ENCODE results near the gene CDK16. TPM values are rescaled to one million over a fixed set of nuclear protein-coding genes. Genes with fewer than 3 reads are reported as not detected.

CDK16 gene
- total RNA-seq, 2 experiments from 2014 or later, result 49.9 to 51.3 TPM

DNA sequence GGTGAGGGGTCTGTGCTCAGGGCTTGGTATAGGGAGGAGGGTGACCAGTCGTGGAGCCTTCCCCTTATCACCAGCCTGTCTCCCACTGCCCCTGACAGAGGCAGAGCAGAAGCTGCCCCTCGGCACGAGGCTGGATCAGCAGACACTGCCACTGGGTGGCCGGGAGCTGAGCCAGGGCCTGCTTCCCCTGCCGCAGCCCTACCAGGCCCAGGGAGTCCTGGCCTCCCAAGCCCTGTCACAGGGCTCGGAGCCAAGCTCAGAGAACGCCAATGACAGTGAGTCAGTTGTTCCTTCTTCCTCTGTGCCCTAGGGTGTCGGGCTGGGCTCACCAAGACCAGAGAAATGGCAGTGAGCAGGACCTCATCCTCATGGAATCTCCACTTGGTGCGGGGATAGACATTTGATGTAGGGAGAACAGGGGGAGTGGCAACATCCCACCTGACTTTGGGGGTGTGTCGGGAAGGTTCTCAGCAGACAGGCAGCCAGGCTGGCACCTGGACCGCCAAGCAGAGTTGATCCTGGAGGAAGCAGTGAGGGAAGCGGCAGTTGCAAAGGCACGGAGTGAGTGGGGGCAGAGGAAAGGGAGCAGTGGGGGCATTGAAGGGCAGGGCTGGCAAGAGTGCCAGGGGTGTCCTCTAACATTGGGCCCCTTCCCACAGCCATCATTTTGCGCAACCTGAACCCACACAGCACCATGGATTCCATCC is 39.1 kb upstream of the CDK16 start:
- no peak overlapping the region for H3K27ac Mint-ChIP-seq
- no peak overlapping the region for H3K4me3 Mint-ChIP-seq
- DNase-seq, result no peak
- no peaks in the 10 kb centered on the region for H3K27me3 Mint-ChIP-seq
- no peaks in the 10 kb centered on the region for H3K4me1 Mint-ChIP-seq
- H3K36me3 Mint-ChIP-seq, result peaks cover 11% of the 10 kb centered on the region
- no peaks in the 10 kb centered on the region for H3K9me3 Mint-ChIP-seq

- peaks cover 11% of the 10 kb centered on the region for H3K36me3 Mint-ChIP-seq
- H3K4me3 Mint-ChIP-seq, result no peak overlapping the region
- H3K27me3 Mint-ChIP-seq, result no peaks in the 10 kb centered on the region
Observed at GRCh38 chrX:47179928-47180255, 38.6 kb upstream of the CDK16 start.

GRCh38 chrX:47180346-47180745 is 38.1 kb upstream of the CDK16 start:
- DNase-seq, result no peak
- no peaks in the 10 kb centered on the region for H3K4me1 Mint-ChIP-seq
- H3K27me3 Mint-ChIP-seq, result no peaks in the 10 kb centered on the region
- H3K9me3 Mint-ChIP-seq, result no peaks in the 10 kb centered on the region
- H3K27ac Mint-ChIP-seq, result no peak overlapping the region
- H3K4me3 Mint-ChIP-seq, result no peak overlapping the region
- peaks cover 11% of the 10 kb centered on the region for H3K36me3 Mint-ChIP-seq

More at GRCh38 chrX:47179928-47180255, 38.6 kb upstream of the CDK16 start:
- no peak for DNase-seq
- no peaks in the 10 kb centered on the region for H3K4me1 Mint-ChIP-seq
- no peaks in the 10 kb centered on the region for H3K9me3 Mint-ChIP-seq
- no peak overlapping the region for H3K27ac Mint-ChIP-seq

DNA sequence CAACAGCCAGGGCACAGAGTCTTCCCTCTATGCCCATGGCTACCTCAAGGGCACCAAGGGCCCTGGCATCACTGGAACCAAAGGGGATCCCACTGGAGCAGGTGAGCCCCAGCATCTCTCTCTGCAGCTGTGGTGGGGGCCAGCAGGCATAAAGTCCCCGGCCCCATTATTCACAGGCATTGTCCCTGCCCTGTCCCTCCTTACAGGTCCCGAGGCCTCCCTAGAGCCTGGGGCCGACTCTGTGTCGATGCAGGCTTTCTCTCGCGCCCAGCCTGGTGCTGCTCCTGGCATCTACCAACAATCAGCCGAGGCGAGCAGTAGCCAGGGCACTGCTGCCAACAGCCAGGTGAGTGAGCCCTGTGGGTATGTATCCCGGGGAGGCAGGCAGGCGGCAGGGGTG is 37.2 kb upstream of the CDK16 start:
- Mint-ChIP-seq H3K36me3 (peaks cover 10% of the 10 kb centered on the region), H3K27ac (no peak overlapping the region), H3K27me3 (no peaks in the 10 kb centered on the region), H3K4me3 (no peak overlapping the region), H3K9me3 (no peaks in the 10 kb centered on the region), H3K4me1 (no peaks in the 10 kb centered on the region)
- no peak for DNase-seq

DNA sequence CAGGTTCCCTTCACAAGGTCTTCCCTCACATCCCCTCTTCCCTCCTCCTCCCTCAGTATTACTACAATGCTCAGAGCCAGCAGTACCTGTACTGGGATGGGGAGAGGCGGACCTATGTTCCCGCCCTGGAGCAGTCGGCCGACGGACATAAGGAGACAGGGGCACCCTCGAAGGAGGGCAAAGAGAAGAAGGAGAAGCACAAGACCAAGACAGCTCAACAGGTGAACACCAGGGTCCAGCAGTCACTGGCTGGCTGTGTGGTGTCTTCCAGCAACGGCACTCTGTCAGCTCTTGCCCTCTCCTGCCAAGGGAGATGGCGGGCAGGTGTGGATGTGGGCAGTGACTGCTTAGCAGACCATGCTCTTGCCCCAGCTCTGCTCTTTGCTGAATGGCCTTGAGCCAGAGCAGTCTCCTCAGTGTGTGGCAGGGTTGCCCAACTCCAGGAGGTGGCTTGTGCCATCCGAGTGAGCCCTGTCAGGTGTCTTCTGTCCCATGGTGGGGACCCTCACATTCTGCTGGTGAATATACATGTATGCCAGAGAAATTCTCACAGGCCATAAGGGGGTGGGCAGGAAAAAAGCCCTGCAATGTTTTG is 36.3 kb upstream of the CDK16 start:
- H3K36me3 Mint-ChIP-seq, result peaks cover 11% of the 10 kb centered on the region
- H3K27ac Mint-ChIP-seq, result peak overlapping the region; percentile 38
- H3K4me1 Mint-ChIP-seq, result no peaks in the 10 kb centered on the region

DNA sequence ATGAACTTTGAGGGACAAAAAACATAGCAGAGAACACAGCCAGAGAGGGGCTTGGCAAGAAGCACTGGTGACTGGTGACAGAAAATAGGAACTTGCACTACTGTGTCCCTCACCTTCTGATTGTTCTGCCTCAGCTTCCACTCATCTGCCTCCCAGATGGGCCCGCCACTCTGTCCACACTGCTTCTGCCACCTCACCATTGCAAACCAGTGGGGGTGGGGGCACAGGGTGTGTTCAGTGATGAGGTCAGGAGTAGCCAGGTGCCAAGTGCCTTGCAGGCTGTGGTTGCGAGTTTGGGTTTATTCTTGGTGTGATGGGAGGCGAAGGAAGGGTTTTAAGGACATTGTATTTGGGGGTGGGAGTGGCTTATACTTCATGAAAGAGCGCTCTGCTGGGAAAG is 34.0 kb upstream of the CDK16 start:
- Mint-ChIP-seq H3K4me3 (no peak overlapping the region), H3K27me3 (no peaks in the 10 kb centered on the region), H3K27ac (no peak overlapping the region), H3K4me1 (peaks cover 12% of the 10 kb centered on the region), H3K36me3 (peaks cover 7% of the 10 kb centered on the region), H3K9me3 (no peaks in the 10 kb centered on the region)
- DNase-seq, result no peak

More for the DNA sequence above, 36.3 kb upstream of the CDK16 start:
- H3K27me3 Mint-ChIP-seq, result no peaks in the 10 kb centered on the region
- no peak overlapping the region for H3K4me3 Mint-ChIP-seq
- DNase-seq, result no peak
- H3K9me3 Mint-ChIP-seq, result no peaks in the 10 kb centered on the region

- Mint-ChIP-seq H3K4me3 (no peak overlapping the region), H3K4me1 (peaks cover 12% of the 10 kb centered on the region), H3K9me3 (no peaks in the 10 kb centered on the region), H3K27ac (no peak overlapping the region), H3K36me3 (peaks cover 7% of the 10 kb centered on the region), H3K27me3 (no peaks in the 10 kb centered on the region)
- DNase-seq, result no peak
Observed at GRCh38 chrX:47185241-47185640, 33.2 kb upstream of the CDK16 start.

DNA sequence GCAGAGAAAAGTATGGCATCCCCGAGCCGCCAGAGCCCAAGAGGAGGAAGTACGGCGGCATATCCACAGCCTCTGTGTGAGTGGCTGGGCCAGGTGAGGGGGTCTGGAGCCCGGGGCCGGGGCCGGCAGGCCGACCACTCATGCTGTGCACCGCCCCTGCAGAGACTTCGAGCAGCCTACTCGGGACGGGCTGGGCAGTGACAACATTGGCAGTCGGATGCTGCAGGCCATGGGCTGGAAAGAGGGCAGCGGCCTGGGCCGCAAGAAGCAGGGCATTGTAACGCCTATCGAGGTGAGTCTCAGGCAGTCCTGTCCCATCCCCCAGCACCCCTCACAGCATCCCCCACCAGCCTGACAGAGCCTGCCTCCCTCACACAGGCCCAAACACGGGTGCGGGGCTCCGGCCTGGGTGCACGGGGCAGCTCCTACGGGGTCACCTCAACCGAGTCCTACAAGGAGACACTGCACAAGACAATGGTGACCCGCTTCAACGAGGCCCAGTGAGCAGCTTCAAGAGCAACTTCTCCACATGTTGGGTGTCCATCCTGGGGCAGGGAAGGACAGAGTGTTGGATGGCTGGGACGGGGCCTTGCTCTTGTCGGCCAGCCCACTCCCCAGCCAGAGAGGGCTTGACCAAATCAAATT is 32.3 kb upstream of the CDK16 start:
- Mint-ChIP-seq H3K27me3 (no peaks in the 10 kb centered on the region), H3K27ac (no peak overlapping the region)

GRCh38 chrX:47187106-47187677 is 31.3 kb upstream of the CDK16 start:
- H3K9me3 Mint-ChIP-seq, result no peaks in the 10 kb centered on the region
- H3K36me3 Mint-ChIP-seq, result peaks cover 7% of the 10 kb centered on the region
- no peaks in the 10 kb centered on the region for H3K27me3 Mint-ChIP-seq

More for the DNA sequence above, 32.3 kb upstream of the CDK16 start:
- Mint-ChIP-seq H3K4me3 (no peak overlapping the region), H3K36me3 (peaks cover 7% of the 10 kb centered on the region), H3K9me3 (no peaks in the 10 kb centered on the region), H3K4me1 (peaks cover 15% of the 10 kb centered on the region)
- DNase-seq, result no peak

DNA sequence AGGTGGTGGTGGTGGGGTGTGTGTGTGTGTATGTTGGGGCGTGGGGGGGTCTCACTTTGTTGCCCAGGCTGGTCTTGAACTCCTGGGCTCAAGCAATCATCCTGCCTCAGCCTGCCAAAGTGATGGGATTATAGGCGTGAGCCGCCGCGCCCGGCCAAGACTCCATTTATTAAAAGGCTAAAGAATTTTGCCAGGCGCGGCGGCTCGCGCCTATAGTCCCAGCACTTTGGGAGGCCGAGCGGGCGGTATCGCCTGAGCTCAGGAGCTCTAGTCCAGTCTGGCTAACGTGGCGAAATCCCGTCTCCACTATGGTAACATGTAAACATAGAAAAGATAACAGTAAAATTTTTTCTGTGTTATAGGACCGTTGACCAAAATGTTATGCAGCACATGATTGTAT is 28.6 kb upstream of the CDK16 start:
- no peaks in the 10 kb centered on the region for H3K9me3 Mint-ChIP-seq
- peaks cover 32% of the 10 kb centered on the region for H3K4me1 Mint-ChIP-seq
- H3K27me3 Mint-ChIP-seq, result no peaks in the 10 kb centered on the region
- DNase-seq, result no peak
- no peak overlapping the region for H3K4me3 Mint-ChIP-seq
- H3K27ac Mint-ChIP-seq, result no peak overlapping the region
- H3K36me3 Mint-ChIP-seq, result peaks cover 17% of the 10 kb centered on the region

More at GRCh38 chrX:47187106-47187677, 31.3 kb upstream of the CDK16 start:
- DNase-seq, result no peak
- Mint-ChIP-seq H3K4me1 (peaks cover 15% of the 10 kb centered on the region), H3K4me3 (no peak overlapping the region), H3K27ac (peak overlapping the region; percentile 4)

DNA sequence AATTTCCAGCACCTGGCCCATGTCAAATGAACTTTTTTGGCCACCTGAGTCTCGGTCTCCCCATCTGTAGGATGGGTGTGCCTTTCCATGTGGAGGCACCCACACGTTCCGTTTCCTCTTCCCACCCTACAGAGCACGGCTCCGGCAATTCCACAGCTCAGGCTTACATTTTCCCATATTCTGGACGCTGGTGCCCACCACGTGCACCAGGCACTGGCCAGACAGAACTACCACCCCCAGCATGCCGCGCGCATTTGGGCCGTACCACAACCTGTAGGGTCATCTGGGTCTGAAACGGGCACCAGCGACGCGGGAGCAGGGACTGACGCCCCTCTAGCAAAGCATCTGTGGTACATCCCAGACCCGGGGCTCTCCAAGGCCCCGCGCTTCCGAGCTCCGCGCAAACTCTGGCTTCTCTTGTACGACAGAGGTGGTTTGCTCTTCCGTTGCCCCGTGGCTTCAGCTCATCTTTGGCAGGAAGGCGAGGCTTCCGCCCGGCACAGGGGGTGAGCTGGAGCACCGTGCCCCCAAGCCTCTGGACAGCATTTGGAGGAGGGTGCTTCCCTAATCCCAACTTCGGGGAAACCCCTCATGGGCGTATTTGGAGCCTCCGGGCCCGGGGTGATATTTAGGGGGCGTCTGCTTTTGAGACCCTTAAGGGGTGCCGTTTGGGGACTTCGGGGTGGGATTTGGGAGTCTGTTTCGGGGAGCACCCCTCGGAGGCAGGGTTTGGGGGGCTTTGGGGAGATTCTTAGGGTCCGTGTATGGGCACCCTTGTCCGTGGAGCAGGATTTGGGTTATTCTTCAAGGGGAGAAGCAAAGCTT is 27.8 kb upstream of the CDK16 start:
- H3K4me3 Mint-ChIP-seq, result peak overlapping the region; percentile 92
- no peaks in the 10 kb centered on the region for H3K27me3 Mint-ChIP-seq
- H3K4me1 Mint-ChIP-seq, result peaks cover 37% of the 10 kb centered on the region
- DNase-seq, result peak; percentile 86
- H3K36me3 Mint-ChIP-seq, result peaks cover 20% of the 10 kb centered on the region
- peak overlapping the region; percentile 94 for H3K27ac Mint-ChIP-seq
- no peaks in the 10 kb centered on the region for H3K9me3 Mint-ChIP-seq

- Mint-ChIP-seq H3K36me3 (peaks cover 17% of the 10 kb centered on the region), H3K9me3 (no peaks in the 10 kb centered on the region), H3K27me3 (no peaks in the 10 kb centered on the region), H3K27ac (peak overlapping the region; percentile 94), H3K4me1 (peaks cover 44% of the 10 kb centered on the region), H3K4me3 (peak overlapping the region; percentile 92)
- peak; percentile 53 for DNase-seq
Observed at GRCh38 chrX:47191331-47191730, 27.1 kb upstream of the CDK16 start.

GRCh38 chrX:47191806-47192401 is 26.6 kb upstream of the CDK16 start:
- no peak for DNase-seq
- Mint-ChIP-seq H3K27ac (peak overlapping the region; percentile 94), H3K36me3 (peaks cover 17% of the 10 kb centered on the region), H3K4me3 (peak overlapping the region; percentile 92), H3K27me3 (no peaks in the 10 kb centered on the region), H3K4me1 (peaks cover 49% of the 10 kb centered on the region), H3K9me3 (no peaks in the 10 kb centered on the region)

DNA sequence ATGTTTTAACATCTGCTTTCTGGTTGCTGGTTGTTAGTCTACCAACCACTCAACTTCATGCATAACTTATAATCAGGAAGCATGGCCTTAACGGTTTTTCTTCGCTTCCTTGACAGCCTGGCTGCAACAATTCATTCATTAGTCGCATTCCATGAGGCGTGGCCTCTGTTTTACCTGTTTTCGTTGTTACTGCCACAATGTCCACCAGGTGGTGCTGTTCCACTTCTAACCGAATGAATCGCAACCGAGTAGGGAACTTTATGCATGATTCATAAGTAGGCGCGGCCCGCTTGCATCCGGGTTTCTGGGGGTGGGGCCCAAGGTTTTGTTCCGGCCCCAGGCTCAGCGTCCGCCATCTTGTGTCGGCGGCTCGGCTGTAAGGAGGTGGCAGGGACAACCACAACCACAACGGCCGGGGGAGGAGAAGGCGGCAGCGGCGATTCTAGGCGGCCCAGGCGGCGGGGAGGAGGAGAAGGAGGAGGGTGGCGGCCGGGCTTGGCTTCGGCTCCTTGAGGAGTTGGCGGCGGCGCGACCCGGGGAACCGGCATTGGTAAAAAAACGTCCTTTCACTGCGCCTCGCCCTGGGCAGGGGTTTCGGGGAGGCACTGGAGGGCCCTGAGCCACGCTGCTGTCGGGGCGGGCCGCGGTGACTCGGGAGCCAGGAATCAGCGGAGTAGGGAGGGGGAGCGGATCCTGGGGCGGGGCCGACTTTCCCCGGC is 24.8 kb upstream of the CDK16 start, which contains the start of gene UBA1:
Gene UBA1, plus strand, starts transcription at position 355 of the 719 bp plus-strand sequence. CDS start 4,974 bp downstream, outside the sequence.
- H3K27me3 Mint-ChIP-seq, result no peaks in the 10 kb centered on the region
- H3K27ac Mint-ChIP-seq, result peak within 1 kb of the TSS; percentile 93
- H3K36me3 Mint-ChIP-seq, result peaks cover 17% of the 10 kb centered on the region
- peaks cover 49% of the 10 kb centered on the region for H3K4me1 Mint-ChIP-seq
- H3K9me3 Mint-ChIP-seq, result no peaks in the 10 kb centered on the region
- H3K4me3 Mint-ChIP-seq, result peak within 1 kb of the TSS; percentile 92
- peak; percentile 86 for DNase-seq

Data from activated naive CD8-positive, alpha-beta T cell treated with anti-CD3 and anti-CD28 coated beads for 36 hours (primary cell).